ENCODE measurements around the gene OR10H4.

DNA sequence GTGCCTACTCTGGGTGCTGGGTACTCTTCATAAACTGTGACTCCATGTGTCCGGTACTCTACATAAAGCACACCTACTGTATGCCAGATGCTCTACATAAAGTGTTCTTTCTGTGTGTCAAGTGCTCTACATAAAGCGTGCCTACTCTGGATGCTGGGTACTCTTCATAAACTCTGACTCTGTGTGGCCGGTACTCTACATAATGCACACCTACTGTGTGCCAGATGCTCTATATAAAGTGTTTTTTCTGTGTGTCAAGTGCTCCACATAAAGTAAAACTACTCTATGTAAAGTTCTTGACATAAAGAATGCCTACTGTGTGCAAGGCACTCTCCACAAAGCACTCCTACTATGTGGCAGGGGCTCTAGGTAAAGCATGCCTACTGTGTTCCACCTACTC, 12.6 kb upstream of the OR10H4 start:
- TF ChIP-seq, protein P1, sequence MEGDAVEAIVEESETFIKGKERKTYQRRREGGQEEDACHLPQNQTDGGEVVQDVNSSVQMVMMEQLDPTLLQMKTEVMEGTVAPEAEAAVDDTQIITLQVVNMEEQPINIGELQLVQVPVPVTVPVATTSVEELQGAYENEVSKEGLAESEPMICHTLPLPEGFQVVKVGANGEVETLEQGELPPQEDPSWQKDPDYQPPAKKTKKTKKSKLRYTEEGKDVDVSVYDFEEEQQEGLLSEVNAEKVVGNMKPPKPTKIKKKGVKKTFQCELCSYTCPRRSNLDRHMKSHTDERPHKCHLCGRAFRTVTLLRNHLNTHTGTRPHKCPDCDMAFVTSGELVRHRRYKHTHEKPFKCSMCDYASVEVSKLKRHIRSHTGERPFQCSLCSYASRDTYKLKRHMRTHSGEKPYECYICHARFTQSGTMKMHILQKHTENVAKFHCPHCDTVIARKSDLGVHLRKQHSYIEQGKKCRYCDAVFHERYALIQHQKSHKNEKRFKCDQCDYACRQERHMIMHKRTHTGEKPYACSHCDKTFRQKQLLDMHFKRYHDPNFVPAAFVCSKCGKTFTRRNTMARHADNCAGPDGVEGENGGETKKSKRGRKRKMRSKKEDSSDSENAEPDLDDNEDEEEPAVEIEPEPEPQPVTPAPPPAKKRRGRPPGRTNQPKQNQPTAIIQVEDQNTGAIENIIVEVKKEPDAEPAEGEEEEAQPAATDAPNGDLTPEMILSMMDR (IDR thresholded peaks at IDR 0.05), result no peak
- no peak for TF ChIP-seq POLR2A (IDR thresholded peaks at IDR 0.05)

Data from gastroesophageal sphincter (tissue), 3 donors.